ENCODE measurements around the gene TIMM10B. TPM values are rescaled to one million over a fixed set of nuclear protein-coding genes. Genes with fewer than 3 reads are reported as not detected.

Gene TIMM10B, protein sequence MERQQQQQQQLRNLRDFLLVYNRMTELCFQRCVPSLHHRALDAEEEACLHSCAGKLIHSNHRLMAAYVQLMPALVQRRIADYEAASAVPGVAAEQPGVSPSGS
- 44.7 TPM for total RNA-seq
- 34.6 TPM for polyA plus RNA-seq (ENCODE audit: insufficient read depth, low read depth, low replicate concordance)
- long read RNA-seq, donor 1, transcript TIMM10B-201 (3 exons, 2,840 nt): major isoform, 10 of 13 reads
- long read RNA-seq, donor 1, partial matches to known transcripts: 0 of 13 reads
- long read RNA-seq, donor 1, other reads (novel, unspliced or antisense): 0 of 13 reads
- long read RNA-seq, donor 2, transcript TIMM10B-201 (3 exons, 2,840 nt): major isoform, 14 of 16 reads
- long read RNA-seq, donor 2, partial matches to known transcripts: 0 of 16 reads
- long read RNA-seq, donor 2, other reads (novel, unspliced or antisense): 0 of 16 reads
- long read RNA-seq, donor 3, transcript TIMM10B-201 (3 exons, 2,840 nt): major isoform, 15 of 15 reads
- long read RNA-seq, donor 3, partial matches to known transcripts: 0 of 15 reads
- long read RNA-seq, donor 3, other reads (novel, unspliced or antisense): 0 of 15 reads
- long read RNA-seq, donor 4, transcript TIMM10B-201 (3 exons, 2,840 nt): major isoform, 14 of 16 reads
- long read RNA-seq, donor 4, partial matches to known transcripts: 0 of 16 reads
- long read RNA-seq, donor 4, other reads (novel, unspliced or antisense): 0 of 16 reads
- long read RNA-seq, donor 5: 0 reads
- long read RNA-seq, donor 6, transcript TIMM10B-201 (3 exons, 2,840 nt): major isoform, 15 of 19 reads
- long read RNA-seq, donor 6, partial matches to known transcripts: 0 of 19 reads
- long read RNA-seq, donor 6, other reads (novel, unspliced or antisense): 0 of 19 reads
- long read RNA-seq, donor 7, transcript TIMM10B-201 (3 exons, 2,840 nt): major isoform, 33 of 34 reads
- long read RNA-seq, donor 7, partial matches to known transcripts: 0 of 34 reads
- long read RNA-seq, donor 7, other reads (novel, unspliced or antisense): 1 of 34 reads
- long read RNA-seq, donor 8, transcript TIMM10B-201 (3 exons, 2,840 nt): major isoform, 13 of 15 reads
- long read RNA-seq, donor 8, partial matches to known transcripts: 0 of 15 reads
- long read RNA-seq, donor 8, other reads (novel, unspliced or antisense): 0 of 15 reads
- long read RNA-seq, donor 9, transcript TIMM10B-201 (3 exons, 2,840 nt): major isoform, 7 of 9 reads
- long read RNA-seq, donor 9, partial matches to known transcripts: 0 of 9 reads
- long read RNA-seq, donor 9, other reads (novel, unspliced or antisense): 0 of 9 reads
- long read RNA-seq, donor 10, transcript TIMM10B-201 (3 exons, 2,840 nt): major isoform, 18 of 20 reads
- long read RNA-seq, donor 10, partial matches to known transcripts: 0 of 20 reads
- long read RNA-seq, donor 10, other reads (novel, unspliced or antisense): 0 of 20 reads

GRCh38 chr11:6481012-6481923 lies at the start of gene TIMM10B, which contains the start of gene ARFIP2:
TSS of gene TIMM10B (plus strand) at chr11:6481501. CDS start at chr11:6481517, 16 bp downstream.
TSS of gene ARFIP2 (minus strand) at chr11:6481331. CDS start at chr11:6480421, 910 bp downstream.
- H3K36me3 ChIP-seq (ENCODE audit: control insufficient read depth in 2 of 3, insufficient read depth in 3 of 3, low read length in 3 of 3): peaks cover 4 to 33% (median 29%) of the 10 kb centered on the region in 3 donors
- H3K4me1 ChIP-seq (ENCODE audit: control insufficient read depth in 2 of 3, insufficient read depth in 2 of 3, low read depth in 1 of 3, low read length in 3 of 3): peaks cover 9 to 22% (median 14%) of the 10 kb centered on the region in 3 donors
- intact Hi-C loops (cut with DNase I): no loop called here
- peak; percentile 98 to 100 (median 99) for DNase-seq
- peak within 1 kb of the TSS; percentile 94 to 97 (median 96) for H3K4me3 ChIP-seq (ENCODE audit: low read length in 3 of 3)
- peak within 1 kb of the TSS; percentile 91 to 93 for H3K27ac ChIP-seq (ENCODE audit: low read depth in 2 of 2, low read length in 2 of 2)
- TF ChIP-seq, protein P1, sequence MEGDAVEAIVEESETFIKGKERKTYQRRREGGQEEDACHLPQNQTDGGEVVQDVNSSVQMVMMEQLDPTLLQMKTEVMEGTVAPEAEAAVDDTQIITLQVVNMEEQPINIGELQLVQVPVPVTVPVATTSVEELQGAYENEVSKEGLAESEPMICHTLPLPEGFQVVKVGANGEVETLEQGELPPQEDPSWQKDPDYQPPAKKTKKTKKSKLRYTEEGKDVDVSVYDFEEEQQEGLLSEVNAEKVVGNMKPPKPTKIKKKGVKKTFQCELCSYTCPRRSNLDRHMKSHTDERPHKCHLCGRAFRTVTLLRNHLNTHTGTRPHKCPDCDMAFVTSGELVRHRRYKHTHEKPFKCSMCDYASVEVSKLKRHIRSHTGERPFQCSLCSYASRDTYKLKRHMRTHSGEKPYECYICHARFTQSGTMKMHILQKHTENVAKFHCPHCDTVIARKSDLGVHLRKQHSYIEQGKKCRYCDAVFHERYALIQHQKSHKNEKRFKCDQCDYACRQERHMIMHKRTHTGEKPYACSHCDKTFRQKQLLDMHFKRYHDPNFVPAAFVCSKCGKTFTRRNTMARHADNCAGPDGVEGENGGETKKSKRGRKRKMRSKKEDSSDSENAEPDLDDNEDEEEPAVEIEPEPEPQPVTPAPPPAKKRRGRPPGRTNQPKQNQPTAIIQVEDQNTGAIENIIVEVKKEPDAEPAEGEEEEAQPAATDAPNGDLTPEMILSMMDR (IDR thresholded peaks at IDR 0.05; ENCODE audit: borderline replicate concordance, extremely low read depth, insufficient read depth): no peak
- H3K9ac ChIP-seq (ENCODE audit: low read length in 3 of 3): peak within 1 kb of the TSS; percentile 93 to 97 (median 96)
- no peaks in the 10 kb centered on the region for H3K9me3 ChIP-seq (ENCODE audit: control insufficient read depth in 2 of 3, insufficient read depth in 1 of 3, low read length in 3 of 3)
- H3K27me3 ChIP-seq (ENCODE audit: control insufficient read depth, insufficient read depth, low read length): no peaks in the 10 kb centered on the region
- FAIRE-seq: peak; percentile 90

DNA sequence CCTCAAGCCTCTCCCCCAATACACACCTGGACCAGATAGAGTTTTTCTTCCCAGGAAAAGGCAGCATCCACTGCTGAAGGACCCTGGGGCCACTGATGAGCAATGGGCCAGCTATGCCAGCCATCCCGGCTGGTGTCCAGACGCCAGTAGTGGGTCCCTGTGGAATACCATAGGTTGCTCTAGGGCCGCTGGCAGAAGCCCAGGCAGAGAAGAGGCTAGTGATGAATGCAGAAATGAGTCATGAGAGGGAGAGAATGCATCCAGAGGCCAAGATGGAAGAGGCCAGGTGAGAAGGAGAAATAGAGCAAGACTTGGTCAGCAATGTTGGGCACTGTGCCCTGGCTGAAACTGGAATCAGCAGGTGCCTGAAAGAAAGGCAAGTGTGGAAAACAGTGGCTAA lies 49.4 kb upstream of the TIMM10B start:
- H3K9ac ChIP-seq (ENCODE audit: low read length in 3 of 3): no peak overlapping the region
- H3K27ac ChIP-seq (ENCODE audit: low read depth in 2 of 2, low read length in 2 of 2): no peak overlapping the region
- no peaks in the 10 kb centered on the region for H3K9me3 ChIP-seq (ENCODE audit: control insufficient read depth in 2 of 3, insufficient read depth in 1 of 3, low read length in 3 of 3)
- FAIRE-seq: no peak
- no peaks in the 10 kb centered on the region for H3K36me3 ChIP-seq (ENCODE audit: control insufficient read depth in 2 of 3, insufficient read depth in 3 of 3, low read length in 3 of 3)
- intact Hi-C loops (cut with DNase I): no loop called here
- H3K4me3 ChIP-seq (ENCODE audit: low read length in 3 of 3): no peak overlapping the region
- no peaks in the 10 kb centered on the region for H3K27me3 ChIP-seq (ENCODE audit: control insufficient read depth, insufficient read depth, low read length)
- no peaks in the 10 kb centered on the region for H3K4me1 ChIP-seq (ENCODE audit: control insufficient read depth in 2 of 3, insufficient read depth in 2 of 3, low read depth in 1 of 3, low read length in 3 of 3)
- TF ChIP-seq, protein P1 (IDR thresholded peaks at IDR 0.05; ENCODE audit: borderline replicate concordance, extremely low read depth, insufficient read depth): no peak
- DNase-seq: no peak

All from kidney (tissue), 22 donors.